PC-3 (cell line): ENCODE results near the gene SDE2.
"Not testable (repeated sequence)": the region's sequence is repeated elsewhere in the genome, so short reads cannot be mapped to it uniquely, and the experiment has no call there.

Source experiments
- CTCF ChIP-seq: fragments of 300-600 bp; sonication (generic); conservative IDR thresholded peaks from 2 replicates; pipeline ENCODE4 v1.5.1; 2017; ENCODE audit warnings: antibody characterized with exemption, low read depth, mild to moderate bottlenecking, low read length
- EZH2 ChIP-seq: fragments of 300-600 bp; sonication (generic); IDR thresholded peaks from one replicate; pipeline ENCODE4 v1.6.1; 2017; ENCODE audit warnings: antibody characterized with exemption, mild to moderate bottlenecking, low read length; ENCODE audit not compliant: unreplicated experiment

GRCh38 chr1:226000493-226001081, 1.4 kb upstream of the SDE2 start:
- TF ChIP-seq EZH2, CTCF: not testable (repeated sequence)
